Measurements from ENCODE around the gene ZNF740. TPM values are rescaled to one million over a fixed set of nuclear protein-coding genes. Genes with fewer than 3 reads are reported as not detected.

Gene ZNF740
- total and polyA plus RNA-seq, 2 donors (not counting 1 experiment from before 2014, with no cell fraction given): 35.9 to 117 TPM

GRCh38 chr12:53147181-53147580, 33.3 kb upstream of the ZNF740 start:
- POLR2A ChIA-PET: no interaction called here
- H3K9me3 Mint-ChIP-seq (ENCODE audit: insufficient read depth): no peaks in the 10 kb centered on the region
- ATAC-seq (ENCODE audit: low read depth): no peak

GRCh38 chr12:53147653-53148052, 32.9 kb upstream of the ZNF740 start:
- H3K4me1 Mint-ChIP-seq: no peaks in the 10 kb centered on the region

More at GRCh38 chr12:53147181-53147580, 33.3 kb upstream of the ZNF740 start:
- Histone ChIP-seq H3K27ac (ENCODE audit: low read length in 2 of 2) (no peak overlapping the region), H3K79me2 (ENCODE audit: control insufficient read depth, insufficient read depth, low read length) (no peaks in the 10 kb centered on the region), H3K36me3 (replicated peaks in 1 of 2; ENCODE audit: control extremely low read depth in 1 of 2, control insufficient read depth in 1 of 2, extremely low read depth in 1 of 2, insufficient read depth in 2 of 2, low read length in 1 of 2) (no peaks in the 10 kb centered on the region), H3K9me3 (ENCODE audit: control extremely low read depth in 1 of 3, control insufficient read depth in 2 of 3, insufficient read depth in 1 of 3, low read length in 2 of 3) (no peaks in the 10 kb centered on the region), H3K4me2 (replicated peaks; ENCODE audit: low read depth, low read length, poor library complexity, severe bottlenecking) (no peak overlapping the region), H3K4me3 (ENCODE audit: control extremely low read depth in 1 of 5, extremely low read depth in 1 of 5, insufficient read depth in 1 of 5, low read depth in 2 of 5, low read length in 4 of 5) (no peak overlapping the region), H3K9ac (ENCODE audit: low read length) (no peak overlapping the region), H3K27me3 (replicated peaks in 1 of 4; ENCODE audit: control extremely low read depth in 1 of 4, control insufficient read depth in 3 of 4, insufficient read depth in 4 of 4, low read length in 3 of 4) (no peaks in the 10 kb centered on the region), H2AFZ (ENCODE audit: insufficient read depth, low read depth, low read length, poor library complexity, severe bottlenecking) (no peak overlapping the region), H4K20me1 (ENCODE audit: control insufficient read depth, insufficient read depth, low read length, poor library complexity, severe bottlenecking) (no peaks in the 10 kb centered on the region), H3K4me1 (ENCODE audit: control insufficient read depth in 2 of 2, insufficient read depth in 2 of 2, low read length in 2 of 2) (no peaks in the 10 kb centered on the region)
- CTCF ChIA-PET: no interaction called here
- WGBS (ENCODE audit: insufficient coverage): no CpG with 5 or more reads among the region's 5 CpGs
- intact Hi-C loops (cut with micrococcal nuclease): no loop called here
- DNase-seq: no peak
- Mint-ChIP-seq H3K4me3 (no peak overlapping the region), H3K27ac (no peak overlapping the region), H3K4me1 (no peaks in the 10 kb centered on the region), H3K27me3 (peaks cover 5% of the 10 kb centered on the region)
- no peak for TF ChIP-seq CTCF (IDR thresholded peaks at IDR 0.05)
- no peak for TF ChIP-seq EZH2 (IDR thresholded peaks at IDR 0.05; ENCODE audit: borderline replicate concordance, insufficient read depth, low read depth, low read length, poor library complexity, severe bottlenecking)

More at GRCh38 chr12:53147653-53148052, 32.9 kb upstream of the ZNF740 start:
- H2AFZ ChIP-seq (ENCODE audit: insufficient read depth, low read depth, low read length, poor library complexity, severe bottlenecking): no peak overlapping the region
- no peak overlapping the region for H3K9ac ChIP-seq (ENCODE audit: low read length)
- ChIA-PET CTCF (no interaction called here), POLR2A (no interaction called here)
- DNase-seq (no peak), ATAC-seq (ENCODE audit: low read depth) (no peak)
- H3K4me2 ChIP-seq (replicated peaks; ENCODE audit: low read depth, low read length, poor library complexity, severe bottlenecking): no peak overlapping the region
- peaks cover 3% of the 10 kb centered on the region for H3K27me3 Mint-ChIP-seq
- intact Hi-C loops (cut with micrococcal nuclease): no loop called here
- H3K27me3 ChIP-seq (replicated peaks in 1 of 4; ENCODE audit: control extremely low read depth in 1 of 4, control insufficient read depth in 3 of 4, insufficient read depth in 4 of 4, low read length in 3 of 4): no peaks in the 10 kb centered on the region
- no peaks in the 10 kb centered on the region for H3K9me3 Mint-ChIP-seq (ENCODE audit: insufficient read depth)
- H3K27ac Mint-ChIP-seq: no peak overlapping the region
- no peak overlapping the region for H3K27ac ChIP-seq (ENCODE audit: low read length in 2 of 2)
- no peaks in the 10 kb centered on the region for H3K79me2 ChIP-seq (ENCODE audit: control insufficient read depth, insufficient read depth, low read length)
- H3K4me3 ChIP-seq (ENCODE audit: control extremely low read depth in 1 of 5, extremely low read depth in 1 of 5, insufficient read depth in 1 of 5, low read depth in 2 of 5, low read length in 4 of 5): no peak overlapping the region
- WGBS (ENCODE audit: insufficient coverage): no CpG with 5 or more reads among the region's 15 CpGs
- no peaks in the 10 kb centered on the region for H3K9me3 ChIP-seq (ENCODE audit: control extremely low read depth in 1 of 3, control insufficient read depth in 2 of 3, insufficient read depth in 1 of 3, low read length in 2 of 3)
- no peak for TF ChIP-seq EZH2 (IDR thresholded peaks at IDR 0.05; ENCODE audit: borderline replicate concordance, insufficient read depth, low read depth, low read length, poor library complexity, severe bottlenecking)
- no peak for TF ChIP-seq CTCF (IDR thresholded peaks at IDR 0.05)
- H3K36me3 ChIP-seq (replicated peaks in 1 of 2; ENCODE audit: control extremely low read depth in 1 of 2, control insufficient read depth in 1 of 2, extremely low read depth in 1 of 2, insufficient read depth in 2 of 2, low read length in 1 of 2): no peaks in the 10 kb centered on the region
- H3K4me1 ChIP-seq (ENCODE audit: control insufficient read depth in 2 of 2, insufficient read depth in 2 of 2, low read length in 2 of 2): no peaks in the 10 kb centered on the region
- no peak overlapping the region for H3K4me3 Mint-ChIP-seq
- no peaks in the 10 kb centered on the region for H4K20me1 ChIP-seq (ENCODE audit: control insufficient read depth, insufficient read depth, low read length, poor library complexity, severe bottlenecking)

Measured in B cell (primary cell).